GM18951 (cell line): ENCODE measurements around the gene TMEM43.

Source experiments
- POLR2A ChIP-seq: IDR thresholded peaks from 4 replicates; pipeline ENCODE4 v1.6.1; 2011; ENCODE audit warnings: mild to moderate bottlenecking; ENCODE audit not compliant: insufficient read length, insufficient read depth; ENCODE audit errors: extremely low read depth
- in situ Hi-C: fragments of 300-500 bp; cut with MboI; formaldehyde crosslinking; loops from one replicate; pipeline ENCODE4 v1.12.0; 2022; ENCODE audit warnings: low sequenced_read_pairs, mixed read lengths, inconsistent platforms; ENCODE audit not compliant: unreplicated experiment

The TMEM43 gene

DNA sequence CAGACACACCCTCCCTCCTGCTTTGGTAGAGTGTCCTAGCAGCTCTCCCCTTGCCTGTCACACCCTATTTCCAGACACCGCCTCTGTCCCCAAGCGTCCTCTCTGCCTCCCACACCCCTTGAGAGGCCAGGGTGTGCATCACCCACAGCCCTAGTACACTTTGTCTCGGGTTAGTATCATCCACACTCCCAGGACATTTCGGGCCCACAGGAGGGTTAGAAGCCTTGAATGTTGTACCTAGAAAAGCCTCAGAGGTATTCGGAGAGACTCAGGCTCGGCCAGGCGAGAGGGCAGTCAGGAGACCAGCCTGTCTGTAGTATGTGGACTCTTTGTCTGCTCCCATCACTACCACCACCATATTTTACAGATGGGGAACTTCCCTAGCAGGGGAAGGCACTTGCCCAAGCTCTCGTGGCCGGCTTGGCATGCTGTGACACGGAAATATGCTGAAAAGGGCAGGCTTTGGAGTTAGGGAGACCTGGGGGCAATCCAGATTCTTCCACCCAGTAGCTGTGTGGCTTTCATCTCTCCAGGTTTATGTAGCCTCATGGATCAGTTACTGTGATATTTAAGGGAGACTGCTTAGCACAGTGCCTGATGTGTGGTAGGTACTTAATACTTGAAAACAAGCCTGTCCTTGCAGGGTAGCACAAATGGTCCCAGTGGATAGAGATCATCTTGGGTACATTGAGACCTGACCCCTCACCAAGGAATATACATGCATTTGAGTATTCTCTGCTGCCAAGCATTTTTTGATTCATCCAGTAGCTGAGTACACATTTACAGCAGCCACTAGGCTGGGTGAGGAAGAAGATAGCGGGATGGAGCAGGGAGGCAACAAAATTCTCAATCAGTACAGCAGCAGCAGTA is 1.4 kb downstream of the TMEM43 start:
- in situ Hi-C loops: no loop called here
- TF ChIP-seq POLR2A: no peak

DNA sequence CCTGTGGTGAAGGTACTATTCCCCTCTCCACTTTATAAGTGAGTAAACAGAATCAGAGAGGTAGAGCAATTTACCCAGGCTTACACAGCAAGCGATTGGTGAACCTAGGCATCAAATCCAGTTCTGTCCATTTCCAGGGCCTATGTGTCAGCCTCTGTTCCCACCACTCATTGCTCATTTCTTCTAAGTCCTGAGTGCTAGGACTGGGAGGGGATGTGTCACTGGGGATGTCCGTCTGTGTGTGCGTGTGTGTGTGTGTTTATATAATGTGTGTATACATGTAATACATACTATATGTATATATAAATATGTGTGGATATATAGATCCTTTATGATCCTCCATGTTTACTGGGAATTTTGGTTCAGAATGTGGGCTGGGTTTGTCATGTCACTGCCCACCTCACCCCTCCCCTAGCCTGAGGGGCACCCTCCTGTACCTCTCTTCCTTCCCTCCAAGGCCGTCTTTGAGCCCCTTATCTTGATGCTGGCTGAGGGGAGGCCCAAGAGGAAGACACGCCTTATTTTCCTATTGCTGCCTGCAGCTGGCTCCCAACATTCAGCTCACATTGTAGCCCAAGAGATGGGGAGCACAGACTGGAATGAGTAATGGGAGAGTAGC is 2.1 kb downstream of the TMEM43 start:
- TF ChIP-seq POLR2A: no peak
- in situ Hi-C loops: no loop called here

DNA sequence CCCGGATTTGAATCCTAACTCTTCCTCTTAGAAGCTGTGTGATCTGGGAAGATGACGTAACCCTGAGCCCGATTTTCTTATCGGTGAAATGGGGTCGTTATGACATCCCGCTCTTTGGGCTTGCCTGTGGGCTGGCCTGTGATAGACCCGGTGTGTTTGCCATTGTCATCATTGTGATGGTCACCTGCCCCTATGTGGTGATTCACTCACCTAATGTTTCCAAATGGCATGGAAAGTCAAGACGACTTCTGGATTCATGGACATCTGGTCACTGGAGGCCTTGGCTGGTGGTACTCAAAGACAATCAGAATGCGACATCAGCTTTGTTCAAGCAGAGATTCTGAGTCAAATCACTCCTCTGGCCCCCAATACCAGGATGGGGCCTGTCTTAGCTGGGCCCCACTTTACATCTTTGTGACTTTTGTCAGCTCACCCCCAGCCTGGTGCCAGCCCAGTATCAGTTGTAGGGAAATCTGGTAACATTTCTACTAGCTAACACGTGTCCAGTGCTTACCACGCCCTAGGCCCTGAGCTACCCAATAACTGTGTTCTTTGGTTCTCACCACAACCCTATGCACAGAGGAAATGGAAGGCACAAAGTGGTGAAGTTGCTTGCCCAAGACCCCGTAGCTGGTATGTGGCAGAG is 2.8 kb downstream of the TMEM43 start:
- in situ Hi-C loops: no loop called here

DNA sequence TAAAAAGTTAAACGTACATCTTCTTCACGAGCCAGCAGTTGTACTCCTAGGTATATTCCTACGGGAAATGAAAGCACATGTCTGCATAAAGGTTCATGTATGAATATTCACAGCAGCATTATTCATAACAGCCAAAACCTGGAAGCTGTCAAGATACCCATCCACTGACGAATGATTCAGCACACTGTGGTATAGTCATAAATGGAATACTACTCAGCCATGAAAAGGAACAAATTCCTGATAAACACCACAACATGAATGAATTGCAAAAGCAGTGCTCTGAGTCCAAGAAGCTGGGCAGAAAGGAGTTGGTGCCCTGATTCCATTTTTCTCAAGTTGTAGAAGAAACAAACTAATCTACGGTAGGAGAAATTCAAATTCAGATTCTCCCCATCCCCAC is 3.9 kb downstream of the TMEM43 start:
- no peak for TF ChIP-seq POLR2A
- in situ Hi-C loops: no loop called here

More for the DNA sequence above, 2.8 kb downstream of the TMEM43 start:
- TF ChIP-seq POLR2A: no peak

DNA sequence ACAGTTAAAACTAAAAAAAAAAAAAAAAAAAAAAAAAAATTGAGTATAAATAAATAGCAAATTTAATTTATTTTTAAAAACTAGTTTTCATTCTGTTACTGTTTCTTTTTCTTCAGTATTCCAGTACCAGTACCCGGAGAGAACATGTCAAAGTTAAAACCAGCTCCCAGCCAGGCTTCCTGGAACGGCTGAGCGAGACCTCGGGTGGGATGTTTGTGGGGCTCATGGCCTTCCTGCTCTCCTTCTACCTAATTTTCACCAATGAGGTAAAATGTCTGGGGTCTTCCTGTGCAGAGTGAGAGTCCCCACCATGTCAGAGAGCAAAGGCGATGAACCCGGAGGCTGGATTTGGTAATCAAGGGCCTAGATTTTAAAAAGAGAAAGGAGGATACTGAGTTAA is 4.4 kb downstream of the TMEM43 start:
- in situ Hi-C loops: no loop called here

DNA sequence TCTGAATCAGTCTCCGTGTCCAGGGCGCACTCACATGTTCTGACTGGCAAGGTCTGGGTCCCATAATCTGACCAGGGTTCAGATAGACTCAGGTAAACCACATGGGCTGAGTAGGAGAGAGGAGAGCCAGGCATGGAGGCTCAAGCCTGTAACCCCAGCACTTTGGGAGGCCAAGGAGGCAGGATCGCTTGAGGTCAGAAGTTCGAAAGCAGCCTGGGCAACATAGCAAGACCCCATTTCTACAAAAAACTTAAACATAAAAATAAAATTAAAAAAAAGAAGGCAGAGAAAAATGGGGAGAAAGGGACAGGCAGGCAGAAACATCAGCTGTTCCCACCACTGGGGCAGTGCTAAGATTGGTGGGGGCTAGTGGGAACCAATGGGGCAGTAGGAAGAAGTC is 5.4 kb downstream of the TMEM43 start:
- no peak for TF ChIP-seq POLR2A
- in situ Hi-C loops: no loop called here

More for the DNA sequence above, 4.4 kb downstream of the TMEM43 start:
- TF ChIP-seq POLR2A: no peak

DNA sequence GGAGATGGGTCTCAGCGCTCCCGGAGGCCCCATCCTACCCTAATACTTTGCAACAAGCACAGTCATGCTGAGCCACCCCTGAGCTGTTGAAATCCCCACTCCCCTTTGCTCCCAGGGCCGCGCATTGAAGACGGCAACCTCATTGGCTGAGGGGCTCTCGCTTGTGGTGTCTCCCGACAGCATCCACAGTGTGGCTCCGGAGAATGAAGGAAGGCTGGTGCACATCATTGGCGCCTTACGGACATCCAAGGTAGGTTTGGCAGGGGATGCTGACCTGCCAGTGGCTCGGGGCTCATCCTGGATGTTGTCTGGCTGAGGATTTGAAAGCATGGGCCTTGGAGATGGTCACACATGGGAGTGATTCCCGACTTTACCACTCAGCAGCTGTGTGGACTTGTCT is 5.9 kb downstream of the TMEM43 start:
- no peak for TF ChIP-seq POLR2A
- in situ Hi-C loops: no loop called here

DNA sequence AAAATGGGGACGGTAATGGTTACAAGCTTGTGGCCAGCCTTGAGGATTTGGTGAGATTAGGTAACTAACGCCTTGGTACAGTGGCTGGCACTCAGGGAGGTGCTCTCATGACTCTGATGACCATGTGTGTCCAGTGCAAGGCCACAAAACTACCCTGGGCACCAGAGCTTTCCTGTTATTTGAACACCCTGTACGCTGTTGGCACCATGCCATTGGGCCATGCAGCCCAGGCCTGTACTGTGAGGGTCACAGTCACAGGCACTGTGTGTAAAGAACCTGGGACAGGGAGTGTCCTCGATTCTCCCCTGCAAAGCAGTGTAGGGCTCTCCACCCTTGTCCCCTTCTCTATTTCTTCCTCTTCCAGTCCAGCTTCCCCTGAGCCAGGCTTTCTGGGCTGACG is 6.3 kb downstream of the TMEM43 start:
- in situ Hi-C loops: no loop called here
- no peak for TF ChIP-seq POLR2A

DNA sequence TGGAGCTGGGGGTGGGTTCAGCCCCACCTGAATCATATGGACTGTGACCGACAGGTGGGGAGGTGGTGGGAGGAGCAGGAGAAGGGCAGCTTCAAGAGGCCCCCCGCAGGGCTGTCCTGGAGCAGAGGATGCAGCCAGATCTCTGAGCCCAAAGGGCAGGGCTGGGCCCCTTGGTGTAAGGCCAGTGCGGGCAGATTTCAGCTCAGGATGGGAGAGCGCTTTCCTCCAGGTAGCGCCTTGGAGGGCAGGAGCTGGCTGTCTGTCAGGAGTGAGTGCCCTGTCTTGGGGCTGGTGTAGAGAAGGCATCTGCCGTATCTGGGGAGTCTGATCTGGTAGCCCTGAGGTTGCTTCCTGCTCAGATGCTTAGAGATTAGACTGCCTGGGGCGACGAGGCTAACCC is 7.3 kb downstream of the TMEM43 start:
- no peak for TF ChIP-seq POLR2A
- in situ Hi-C loops: no loop called here

DNA sequence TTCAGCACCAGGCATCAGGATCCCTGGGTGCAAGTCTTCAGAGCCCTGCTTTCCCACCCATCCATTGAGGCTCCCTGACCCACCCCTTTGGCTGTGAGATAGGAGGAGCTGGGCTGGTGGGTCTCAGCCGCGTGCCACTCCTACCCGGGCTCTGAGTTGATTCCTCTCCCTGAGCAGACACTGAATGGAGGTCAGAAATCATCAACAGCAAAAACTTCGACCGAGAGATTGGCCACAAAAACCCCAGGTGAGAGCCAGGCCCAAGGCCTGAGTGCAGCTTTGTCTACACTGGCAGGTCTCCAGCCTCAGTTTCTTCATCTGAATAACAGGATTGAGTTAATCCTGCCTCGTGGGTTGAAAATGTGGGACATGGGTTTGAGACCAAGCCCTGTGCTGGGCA is 7.8 kb downstream of the TMEM43 start:
- no peak for TF ChIP-seq POLR2A
- in situ Hi-C loops: no loop called here

DNA sequence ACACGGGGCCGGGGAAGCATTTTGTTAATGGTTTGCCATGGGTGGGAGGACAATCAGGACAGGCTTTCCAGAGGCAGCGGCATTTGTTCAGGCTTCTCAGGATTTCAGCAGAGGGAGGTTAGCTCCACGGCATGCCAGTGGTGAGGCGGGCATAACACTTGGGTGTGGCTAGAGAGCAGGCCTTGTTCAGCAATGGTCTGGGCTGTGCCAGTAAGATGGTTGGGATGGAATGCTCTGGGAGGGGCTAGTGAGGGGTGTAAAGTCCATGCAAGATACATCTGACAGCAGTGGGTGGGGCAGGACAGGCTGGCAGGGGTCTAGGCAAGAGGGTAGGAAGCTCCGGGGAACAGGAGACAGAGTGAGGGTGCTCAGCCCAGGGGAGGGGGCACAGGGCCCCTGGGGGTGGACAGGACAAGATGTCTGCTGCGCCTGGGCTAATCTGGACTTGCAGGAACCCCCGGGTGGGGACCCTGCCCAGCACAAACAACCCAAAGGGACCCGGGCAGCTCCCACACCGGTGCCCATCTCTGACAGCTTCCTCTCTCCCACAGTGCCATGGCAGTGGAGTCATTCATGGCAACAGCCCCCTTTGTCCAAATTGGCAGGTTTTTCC is 8.4 kb downstream of the TMEM43 start:
- in situ Hi-C loops: no loop called here
- no peak for TF ChIP-seq POLR2A

DNA sequence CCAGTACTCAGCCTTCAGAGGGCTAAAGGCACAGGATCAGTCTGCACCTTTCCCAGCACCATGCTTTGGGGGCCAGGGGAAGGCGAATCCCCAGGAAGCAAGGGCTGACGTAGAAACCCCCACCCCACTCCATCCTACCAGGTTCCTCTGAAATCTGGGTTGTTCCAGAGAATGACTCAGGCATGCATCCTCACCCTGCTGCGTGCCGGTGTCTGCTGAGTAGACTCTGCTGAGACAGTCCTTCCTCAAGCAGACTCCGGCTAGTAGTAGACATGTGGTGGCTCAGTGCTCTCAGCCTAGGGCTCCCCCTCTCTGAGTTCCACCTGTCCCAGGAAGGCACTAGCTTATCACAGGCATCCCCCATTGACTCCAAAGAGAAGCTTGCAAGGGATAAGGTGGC is 9.0 kb downstream of the TMEM43 start:
- in situ Hi-C loops: no loop called here
- TF ChIP-seq POLR2A: no peak

DNA sequence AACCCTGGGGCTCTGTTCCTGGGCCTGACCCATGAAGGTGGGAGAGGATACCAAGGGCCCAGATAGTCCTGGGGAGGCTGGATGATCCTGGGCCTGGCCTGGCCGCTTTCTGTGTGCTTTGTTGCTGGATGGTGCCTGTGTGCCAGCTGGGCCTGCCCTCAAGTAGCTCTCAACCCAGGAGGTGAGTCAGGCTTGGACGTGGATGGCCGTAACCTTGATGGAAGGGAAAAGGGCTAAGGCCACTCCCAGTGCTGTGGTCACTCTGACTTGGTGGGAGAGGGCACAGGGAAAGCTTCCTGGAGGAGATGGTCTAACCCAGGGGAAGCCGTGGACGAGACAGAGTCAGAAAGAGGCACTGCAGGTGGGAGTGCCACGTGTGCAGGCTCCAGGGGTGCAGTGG is 9.4 kb downstream of the TMEM43 start:
- TF ChIP-seq POLR2A: no peak
- in situ Hi-C loops: no loop called here
